HG03571 (cell line): ENCODE results near the gene SP140L.
"Not testable (repeated sequence)": the region's sequence is repeated elsewhere in the genome, so short reads cannot be mapped to it uniquely, and the experiment has no call there.

Experiments
- ATAC-seq: cut with Tn5 transposase; IDR thresholded peaks from one replicate; pipeline ENCODE4 v1.9.1; 2021; ENCODE audit not compliant: unreplicated experiment

SP140L gene

DNA sequence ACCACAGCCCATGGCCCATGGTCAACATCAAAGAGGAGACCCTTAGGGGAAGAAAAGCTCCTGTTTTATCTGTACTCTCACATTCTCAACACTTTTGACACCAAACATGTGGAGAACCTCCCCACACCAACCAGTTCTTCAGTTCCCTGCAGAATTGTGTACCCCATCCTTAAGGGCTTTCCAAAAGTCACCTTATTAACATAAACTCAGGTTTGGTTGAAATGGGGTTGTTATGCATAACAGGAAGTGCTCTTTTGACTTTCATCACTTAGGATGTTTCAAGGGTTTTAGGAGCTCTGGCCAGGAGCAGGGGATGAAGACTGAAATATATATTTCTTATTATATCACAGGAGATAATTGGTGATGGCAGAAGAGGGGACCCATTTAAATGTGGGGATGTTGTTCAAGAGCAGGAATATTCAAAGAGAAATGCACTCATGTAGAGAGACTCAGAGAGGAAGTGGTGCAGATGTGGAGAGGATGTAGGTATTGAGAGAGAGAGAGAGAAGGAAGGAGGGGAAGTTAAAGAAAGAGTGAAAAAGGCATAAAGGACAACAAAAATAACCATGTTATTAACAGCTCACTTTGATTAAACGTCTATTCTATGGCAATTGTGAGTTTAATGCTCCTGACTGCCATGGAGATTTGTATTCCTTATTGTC is 35.2 kb downstream of the SP140L start:
- ATAC-seq: no peak

GRCh38 chr2:230382108-230382507 is 55.1 kb downstream of the SP140L start:
- no peak for ATAC-seq

GRCh38 chr2:230383453-230383852 is 56.5 kb downstream of the SP140L start:
- no peak for ATAC-seq

GRCh38 chr2:230384986-230385385 is 58.0 kb downstream of the SP140L start:
- ATAC-seq: no peak

GRCh38 chr2:230394301-230394700 is 67.3 kb downstream of the SP140L start:
- ATAC-seq: no peak

DNA sequence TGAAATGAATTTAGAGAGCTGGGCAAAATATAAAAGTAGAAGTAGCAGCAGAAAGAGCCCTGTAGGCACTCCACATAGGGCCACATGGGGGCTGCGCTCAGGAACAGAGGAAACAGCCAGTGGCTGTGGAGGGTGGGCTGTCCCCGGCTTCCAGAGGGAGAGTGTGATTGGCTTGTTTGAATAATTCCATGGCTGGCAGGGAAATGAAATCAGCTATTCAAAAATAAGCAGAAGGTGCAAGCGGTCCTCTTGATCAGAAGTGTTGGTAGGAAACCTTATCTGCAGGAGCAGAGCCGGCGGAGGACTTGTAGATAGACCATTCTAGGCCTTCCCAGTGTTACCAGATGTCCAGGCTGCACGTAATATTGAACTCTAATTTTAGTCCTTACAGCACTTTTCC is 71.7 kb downstream of the SP140L start:
- ATAC-seq: not testable (repeated sequence)

DNA sequence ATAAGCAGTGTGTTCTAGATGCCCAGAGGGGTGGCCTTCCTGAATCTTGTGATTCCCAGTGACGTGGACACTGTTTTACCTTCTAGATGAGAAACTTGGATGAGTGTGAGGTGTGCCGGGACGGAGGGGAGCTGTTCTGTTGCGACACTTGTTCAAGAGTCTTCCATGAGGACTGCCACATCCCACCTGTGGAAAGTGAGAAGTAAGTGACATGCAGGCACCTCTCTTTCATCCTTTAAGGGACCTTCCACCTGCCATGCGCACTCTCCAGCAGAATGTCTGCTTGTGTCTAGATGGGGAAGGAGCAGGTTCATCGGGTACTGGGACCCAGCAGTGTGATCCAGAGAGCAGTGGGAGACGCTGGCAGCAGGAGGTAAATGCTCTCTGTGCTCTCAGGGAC is 73.0 kb downstream of the SP140L start:
- no peak for ATAC-seq

GRCh38 chr2:230400454-230400853 is 73.5 kb downstream of the SP140L start:
- no peak for ATAC-seq

DNA sequence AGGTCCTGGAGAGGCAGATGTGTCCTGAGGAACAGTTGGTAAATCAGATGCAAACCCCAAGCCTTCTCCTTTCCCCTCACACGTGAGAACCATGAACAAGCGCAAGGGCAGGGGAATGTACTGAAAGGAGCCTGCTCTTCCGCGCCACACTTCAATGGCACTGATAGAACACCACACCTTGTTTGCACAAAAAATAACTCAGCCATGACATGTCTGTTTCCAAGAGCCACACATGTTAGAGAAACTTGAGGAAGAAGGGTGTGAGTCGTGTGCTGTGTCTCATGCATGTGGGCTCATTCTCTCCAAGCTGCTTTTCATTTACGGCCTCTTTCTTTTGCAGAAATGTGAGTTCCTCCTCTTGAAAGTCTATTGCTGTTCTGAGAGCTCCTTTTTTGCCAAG is 74.0 kb downstream of the SP140L start:
- not testable (repeated sequence) for ATAC-seq

- ATAC-seq: no peak
These were observed 76.8 kb downstream of the SP140L start for GRCh38 chr2:230403746-230404145.

DNA sequence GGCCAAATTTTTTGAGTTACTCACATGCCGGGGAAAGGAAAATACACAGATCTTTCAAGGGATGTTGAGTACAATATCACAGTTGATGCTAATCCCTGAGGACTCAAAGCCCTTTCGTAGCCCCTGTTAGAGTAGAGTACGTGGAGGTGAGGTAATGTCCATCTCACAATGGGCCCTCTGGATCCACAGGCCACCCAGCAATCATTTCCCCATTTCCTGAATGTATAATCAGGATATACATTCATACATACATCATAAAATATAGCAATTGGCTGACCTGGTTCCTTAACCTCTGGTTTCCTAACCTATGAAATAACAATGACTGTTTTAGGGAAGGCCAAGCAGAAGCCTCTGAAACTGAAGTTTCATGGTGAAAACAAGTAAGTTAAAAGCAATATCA is 78.8 kb downstream of the SP140L start:
- no peak for ATAC-seq

DNA sequence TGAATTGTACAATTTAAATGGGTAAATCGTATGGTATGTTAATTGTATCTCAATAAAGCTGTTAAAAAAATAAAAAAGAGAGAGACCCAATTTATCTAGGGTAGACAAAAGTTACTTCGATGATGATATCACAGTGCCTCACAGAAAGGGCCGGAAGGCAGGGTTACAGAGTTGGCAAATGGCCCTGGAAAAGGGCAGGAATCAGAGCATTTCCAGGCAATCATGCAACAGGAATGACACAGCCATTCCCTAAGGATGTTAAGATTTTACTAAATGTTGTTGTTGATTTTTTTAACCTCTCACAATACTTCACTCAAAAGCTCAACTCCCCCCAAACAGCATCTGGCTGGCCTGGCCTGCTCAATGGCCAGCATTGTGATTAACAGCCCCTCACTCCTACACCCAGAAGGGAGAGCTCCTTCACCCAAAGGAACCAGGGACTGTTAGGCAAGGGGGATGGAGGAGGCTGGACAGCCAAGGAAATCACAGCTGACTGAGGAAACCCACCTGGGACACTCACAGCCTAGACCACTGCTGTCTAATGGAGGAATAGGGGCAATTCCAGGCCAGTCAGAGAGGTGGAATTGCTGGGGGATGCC is 81.3 kb downstream of the SP140L start:
- ATAC-seq: no peak

DNA sequence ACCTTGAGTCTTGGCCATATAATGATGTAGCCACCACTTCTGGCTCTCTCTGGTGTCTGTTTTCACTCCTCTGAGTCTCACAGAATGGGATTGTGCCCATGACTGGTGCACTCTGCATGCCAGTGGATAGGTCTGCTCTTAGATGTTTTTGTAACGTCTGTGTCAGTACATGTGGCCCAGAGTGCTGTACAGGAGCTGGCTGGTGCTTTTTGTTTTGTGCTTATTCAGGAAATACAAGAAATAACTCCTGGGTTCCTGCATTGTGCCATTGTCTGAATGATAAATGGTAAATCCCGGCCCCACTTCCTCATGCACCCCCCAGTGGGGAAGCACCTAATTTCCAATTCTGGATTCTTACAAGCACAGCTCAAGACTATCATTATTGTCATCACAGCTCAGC is 82.3 kb downstream of the SP140L start:
- ATAC-seq: not testable (repeated sequence)

- no peak for ATAC-seq
These were observed 83.3 kb downstream of the SP140L start for GRCh38 chr2:230410263-230410662.

- no peak for ATAC-seq
These were observed 84.0 kb downstream of the SP140L start for GRCh38 chr2:230410861-230411569.

DNA sequence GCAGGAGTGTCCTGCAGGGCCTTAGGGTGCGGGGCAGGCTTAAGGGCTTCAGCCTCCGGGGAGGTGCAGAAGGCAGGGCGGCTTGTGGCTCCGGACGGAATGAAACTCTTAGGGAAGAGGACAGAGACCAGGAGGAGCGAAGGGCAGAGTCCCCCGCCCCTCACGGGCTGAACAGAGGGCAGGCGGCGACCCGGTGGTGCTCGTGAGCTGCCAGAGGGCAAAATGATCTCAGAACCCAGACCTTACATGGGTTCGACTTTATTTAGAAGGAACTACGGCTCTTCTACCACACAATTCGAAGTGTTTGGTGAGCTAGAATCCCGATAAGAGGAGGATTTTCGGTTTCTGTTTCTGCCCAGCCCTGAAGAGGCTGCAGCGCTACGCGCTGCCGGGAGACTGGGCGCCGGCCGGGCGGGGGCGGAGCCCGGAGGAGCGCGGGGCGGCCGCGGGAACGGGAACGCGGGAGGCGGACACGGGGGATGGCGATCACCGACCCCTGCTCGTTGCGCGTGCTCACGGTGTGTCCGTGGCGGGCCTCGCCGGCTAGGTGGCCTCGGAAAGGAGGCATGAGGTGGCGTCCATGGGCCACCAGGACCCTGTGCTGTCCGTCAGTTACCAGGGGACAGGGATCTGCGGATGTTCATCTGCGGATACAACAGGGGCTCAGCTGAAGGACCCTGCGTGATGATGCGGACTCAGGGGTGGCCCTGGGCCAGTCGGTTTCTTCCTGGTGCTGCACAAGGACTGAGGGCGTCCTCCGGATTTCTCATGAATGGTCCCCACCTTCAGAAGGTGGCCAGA is 84.8 kb downstream of the SP140L start:
- ATAC-seq: peak; percentile 50

DNA sequence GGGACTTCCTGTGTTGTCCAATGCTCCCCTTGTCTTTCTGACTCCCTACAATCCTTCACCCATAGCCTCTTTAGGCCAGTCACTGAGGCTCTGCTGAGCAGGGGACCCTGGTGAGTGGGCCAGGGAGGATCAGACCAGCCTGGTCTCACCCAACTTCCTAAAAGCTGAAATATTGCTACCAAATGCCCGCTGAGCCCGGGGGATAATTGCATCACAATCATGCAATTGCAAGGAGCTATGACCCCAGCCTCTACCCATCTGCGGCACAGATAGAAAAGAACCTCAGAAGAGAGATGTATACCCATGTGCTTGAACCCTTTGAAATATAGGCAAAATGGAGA is 85.3 kb downstream of the SP140L start:
- ATAC-seq: no peak

DNA sequence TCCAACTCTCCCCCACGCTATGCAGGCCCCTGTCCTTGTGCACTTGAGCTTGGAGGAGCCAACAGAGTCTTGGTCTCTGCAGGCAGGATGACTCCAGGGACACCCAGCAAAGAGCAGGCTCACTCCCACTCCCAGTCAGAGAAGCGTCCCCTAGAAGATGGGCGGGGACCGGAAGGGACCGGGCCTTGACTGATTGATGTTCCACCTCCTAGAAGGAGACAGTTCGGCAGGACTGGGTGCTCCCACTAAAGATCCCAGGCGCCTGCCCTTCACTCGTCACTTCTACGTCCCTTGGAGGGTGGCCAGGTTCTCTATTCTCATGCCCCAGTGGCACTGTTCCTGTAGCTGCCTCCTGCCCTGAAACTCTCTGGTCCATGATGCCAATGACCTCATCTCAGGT is 85.9 kb downstream of the SP140L start:
- ATAC-seq: no peak

GRCh38 chr2:230413479-230413878 is 86.5 kb downstream of the SP140L start:
- ATAC-seq: no peak

DNA sequence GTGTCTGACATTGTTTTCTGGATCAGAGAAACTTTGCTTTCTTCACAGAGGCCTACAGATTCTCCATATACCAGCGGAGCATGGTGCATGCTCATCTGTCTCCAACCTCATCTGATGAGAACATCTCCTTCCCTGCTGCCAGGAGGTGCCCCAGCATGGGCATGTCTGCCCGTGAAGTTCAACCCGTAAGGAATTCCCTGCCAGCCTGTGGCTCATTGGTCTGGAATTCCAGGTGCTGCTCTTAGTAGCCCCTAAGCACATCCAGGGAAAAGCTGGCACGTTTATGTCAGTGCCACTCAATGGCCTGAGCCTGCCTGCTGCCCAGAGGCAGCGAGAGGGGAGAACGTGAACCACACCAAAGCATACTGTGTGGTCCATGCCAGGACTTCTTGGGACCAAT is 87.3 kb downstream of the SP140L start:
- no peak for ATAC-seq

- peak; percentile 75 for ATAC-seq
These were observed 89.2 kb downstream of the SP140L start, which contains the start of gene SP100 for GRCh38 chr2:230416061-230416721. Gene SP100 (plus strand): TSS chr2:230416201. CDS start chr2:230416297, 96 bp downstream.
